Gastroesophageal sphincter (tissue), 4 donors: ENCODE results near the gene CCDC137. TPM values are rescaled to one million over a fixed set of nuclear protein-coding genes. Genes with fewer than 3 reads are reported as not detected.

Experiments
- ATAC-seq: fragments of 150-250 bp; one replicate; pipeline ENCODE4 v1.9.1; 2016; ENCODE audit warnings: mild to moderate bottlenecking, moderate library complexity
- H3K27ac ChIP-seq, 4 donors: fragments of 200-600 bp; sonication (generic) in 3 of 4; 1 replicate in 3 of 4; 2 replicates in 1 of 4; pipeline ENCODE4 v1.5.1; 2016 to 2019
- H3K27me3 ChIP-seq: fragments of 200-600 bp; sonication (generic); one replicate; pipeline ENCODE4 v1.5.1; 2019
- H3K36me3 ChIP-seq, 2 donors: fragments of 200-600 bp; sonication (generic); one replicate each; pipeline ENCODE4 v1.5.1; 2019; ENCODE audit warnings: control low read depth in 1 of 2
- H3K4me1 ChIP-seq, 3 donors: fragments of 200-600 bp; sonication (generic); 1 replicate in 2 of 3; 2 replicates in 1 of 3; pipeline ENCODE4 v1.5.1; 2016 to 2019; ENCODE audit warnings: control low read depth in 2 of 3
- H3K4me3 ChIP-seq, 2 donors: fragments of 200-600 bp; sonication (generic); one replicate each; pipeline ENCODE4 v1.5.1; 2019; ENCODE audit warnings: mild to moderate bottlenecking in 1 of 2, moderate library complexity in 1 of 2
- H3K9me3 ChIP-seq, 3 donors: fragments of 200-600 bp; sonication (generic); one replicate each; pipeline ENCODE4 v1.5.1; 2017 to 2019; ENCODE audit warnings: control low read depth in 2 of 3
- CTCF ChIP-seq, 4 experiments: fragments of 200-600 bp in 2 of 4; fragments of 450-650 bp in 2 of 4; sonication (generic) in 1 of 4; IDR thresholded peaks; one replicate each; pipeline ENCODE4 v1.5.1; 2017 to 2019; ENCODE audit warnings: antibody characterized with exemption in 4 of 4, mild to moderate bottlenecking in 2 of 4, moderate library complexity in 2 of 4
- EP300 ChIP-seq: sonication (generic); formaldehyde crosslinking; IDR thresholded peaks from one replicate; pipeline ENCODE4 v1.6.1; 2017; ENCODE audit warnings: antibody characterized with exemption, mild to moderate bottlenecking
- POLR2A ChIP-seq, 2 donors: fragments of 450-650 bp; IDR thresholded peaks; one replicate each; pipeline ENCODE4 v1.6.1; 2017; ENCODE audit warnings: antibody characterized with exemption in 2 of 2, mild to moderate bottlenecking in 2 of 2, moderate library complexity in 1 of 2
- POLR2AphosphoS5 ChIP-seq: sonication (generic); formaldehyde crosslinking; IDR thresholded peaks from one replicate; pipeline ENCODE4 v1.6.1; 2017; ENCODE audit warnings: antibody characterized with exemption
- WGBS, 2 donors: methylation state at CpG; one replicate each; pipeline ENCODE4 v1.1.5; 2018; ENCODE audit warnings: low coverage in 1 of 2; 5-methylcytosine and 5-hydroxymethylcytosine counted together
- total RNA-seq, 4 donors: library from RNA; depleted of rRNA; stranded (reverse); fragments of >200 nt; gene quantifications; one replicate each; pipeline ENCODE4 v1.1.0, GENCODE V29; 2016

CCDC137 gene
- total RNA-seq, 4 donors from 2014 or later, result 8.2 to 16.1 (median 11.4) TPM

GRCh38 chr17:81685108-81685507, 18.6 kb downstream of the CCDC137 start:
- no peak for ATAC-seq
- no peak for TF ChIP-seq CTCF (IDR thresholded peaks at IDR 0.05)
- no peak for TF ChIP-seq EP300
- no peak for TF ChIP-seq POLR2A (IDR thresholded peaks at IDR 0.05)
- no peak for TF ChIP-seq POLR2AphosphoS5
- Histone ChIP-seq H3K27me3 (no peaks in the 10 kb centered on the region), H3K4me1 (peaks cover 0 to 52% (median 24%) of the 10 kb centered on the region in 3 donors), H3K36me3 (peaks cover 0 to 65% of the 10 kb centered on the region in 2 donors), H3K27ac (peak overlapping the region in 1 of 4 donors; percentile 88), H3K9me3 (no peaks in the 10 kb centered on the region), H3K4me3 (peak overlapping the region in 1 of 2 donors; percentile 95)
- 51% methylated on average over 11 of the region's 12 CpGs; no CpG with 5 or more reads in 1 of the 2 donors for WGBS, 2 donors

- Histone ChIP-seq H3K27ac (no peak overlapping the region), H3K9me3 (no peaks in the 10 kb centered on the region), H3K4me1 (peaks cover 0 to 50% (median 24%) of the 10 kb centered on the region in 3 donors), H3K4me3 (no peak overlapping the region), H3K27me3 (no peaks in the 10 kb centered on the region), H3K36me3 (peaks cover 0 to 65% of the 10 kb centered on the region in 2 donors)
- no CpG with 5 or more reads among the region's 20 CpGs for WGBS, 2 donors
- TF ChIP-seq POLR2AphosphoS5, result no peak
- TF ChIP-seq POLR2A (IDR thresholded peaks at IDR 0.05), result no peak
- ATAC-seq, result no peak
Observed at GRCh38 chr17:81686614-81687013, 20.1 kb downstream of the CCDC137 start.

- Histone ChIP-seq H3K27ac (no peak overlapping the region), H3K4me1 (peaks cover 0 to 36% (median 12%) of the 10 kb centered on the region in 3 donors), H3K4me3 (no peak overlapping the region), H3K9me3 (no peaks in the 10 kb centered on the region), H3K36me3 (peaks cover 0 to 73% of the 10 kb centered on the region in 2 donors), H3K27me3 (no peaks in the 10 kb centered on the region)
- no peak for ATAC-seq
- TF ChIP-seq EP300 (no peak), POLR2AphosphoS5 (no peak), CTCF (IDR thresholded peaks at IDR 0.05) (no peak), POLR2A (IDR thresholded peaks at IDR 0.05) (no peak)
- 97% methylated on average over 7 of the region's 41 CpGs; no CpG with 5 or more reads in 1 of the 2 donors for WGBS, 2 donors
Observed at GRCh38 chr17:81687770-81688541, 21.4 kb downstream of the CCDC137 start.

- TF ChIP-seq EP300, result no peak
- no peak for TF ChIP-seq CTCF (IDR thresholded peaks at IDR 0.05)
- TF ChIP-seq POLR2AphosphoS5, result no peak
- TF ChIP-seq POLR2A (IDR thresholded peaks at IDR 0.05), result no peak
- H3K4me3 ChIP-seq, result no peak overlapping the region
- peaks cover 0 to 33% (median 12%) of the 10 kb centered on the region in 3 donors for H3K4me1 ChIP-seq
- ATAC-seq, result no peak
- H3K27ac ChIP-seq, result no peak overlapping the region
- no peaks in the 10 kb centered on the region for H3K27me3 ChIP-seq
- H3K36me3 ChIP-seq, result peaks cover 0 to 80% of the 10 kb centered on the region in 2 donors
- H3K9me3 ChIP-seq, result no peaks in the 10 kb centered on the region
- WGBS, 2 donors, result 60 to 75% methylated on average over 1 to 2 of the region's 14 CpGs
Observed at GRCh38 chr17:81688616-81689015, 22.1 kb downstream of the CCDC137 start.

- H3K9me3 ChIP-seq, result no peaks in the 10 kb centered on the region
- no peaks in the 10 kb centered on the region for H3K27me3 ChIP-seq
- no peak for ATAC-seq
- no peak for TF ChIP-seq EP300
- TF ChIP-seq POLR2AphosphoS5, result no peak
- TF ChIP-seq POLR2A (IDR thresholded peaks at IDR 0.05), result no peak
- H3K27ac ChIP-seq, result no peak overlapping the region
- H3K4me3 ChIP-seq, result no peak overlapping the region
- H3K4me1 ChIP-seq, result peaks cover 0 to 24% (median 6%) of the 10 kb centered on the region in 3 donors
- H3K36me3 ChIP-seq, result peaks cover 0 to 94% of the 10 kb centered on the region in 2 donors
- 78 to 100% methylated on average over 1 to 4 of the region's 18 CpGs for WGBS, 2 donors
Observed at GRCh38 chr17:81690066-81690465, 23.5 kb downstream of the CCDC137 start.
